Stimulated activated CD4-positive, alpha-beta T cell treated with anti-CD3 and anti-CD28 coated beads, Interleukin-1b, Interleukin-23, amount 100 ng/mL, for 48 hours (primary cell): ENCODE data around the gene PCDHA2.
"Not testable (repeated sequence)": the region's sequence is repeated elsewhere in the genome, so short reads cannot be mapped to it uniquely, and the experiment has no call there.

Source experiments
- DNase-seq: peaks from one replicate; pipeline ENCODE4 v3.0.0-alpha.2; 2020

The PCDHA2 gene

GRCh38 chr5:140794595-140795258 lies at the start of gene PCDHA2:
Gene PCDHA2 (plus strand): TSS chr5:140794852.
- DNase-seq: no peak

- no peak for DNase-seq
Observed at GRCh38 chr5:140753561-140753960, 41.1 kb upstream of the PCDHA2 start.

GRCh38 chr5:140764177-140764973 lies 30.3 kb upstream of the PCDHA2 start:
- DNase-seq: no peak

DNA sequence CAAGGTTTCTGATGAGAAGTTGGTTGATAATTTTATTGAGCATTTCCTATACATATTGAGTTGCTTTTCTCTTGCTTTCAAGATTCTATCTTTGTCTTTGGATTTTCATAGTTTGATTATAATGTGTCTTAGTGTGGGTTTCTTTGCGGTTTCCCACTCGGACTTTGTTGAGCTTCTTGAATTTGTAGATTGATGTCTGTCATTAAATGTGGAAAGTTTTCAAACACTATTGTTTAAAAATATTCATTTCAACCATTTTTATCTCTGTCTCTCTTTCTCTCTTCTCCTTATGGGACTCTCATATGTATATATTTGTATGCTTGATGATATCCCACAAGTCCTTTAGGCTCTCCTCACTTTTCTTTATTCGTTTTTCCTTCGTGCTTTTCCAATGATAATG lies 27.2 kb upstream of the PCDHA2 start:
- no peak for DNase-seq

DNA sequence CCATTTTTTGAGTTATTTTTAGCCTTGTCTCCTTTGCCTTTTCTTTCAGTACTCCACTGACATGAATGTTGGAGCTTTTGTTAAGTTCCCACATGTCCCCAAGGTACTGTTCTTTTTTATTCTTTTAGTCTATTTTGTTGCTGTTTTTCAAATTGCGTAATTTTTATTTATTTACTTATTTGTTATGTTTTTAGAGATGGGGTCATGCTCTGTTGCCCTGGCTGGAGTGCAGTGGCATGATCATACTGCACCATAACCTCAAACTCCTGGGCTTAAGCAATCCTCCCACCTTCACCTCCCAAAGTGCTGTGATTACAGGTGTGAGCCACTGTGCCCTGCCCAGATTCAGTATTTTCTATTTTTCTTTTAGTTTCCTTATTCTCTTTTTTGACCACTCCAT lies 14.1 kb upstream of the PCDHA2 start:
- DNase-seq: no peak

- DNase-seq: no peak
Observed at GRCh38 chr5:140785905-140786686, 8.6 kb upstream of the PCDHA2 start, which contains the start of gene PCDHA1. Gene PCDHA1 (plus strand): TSS chr5:140786140.

DNA sequence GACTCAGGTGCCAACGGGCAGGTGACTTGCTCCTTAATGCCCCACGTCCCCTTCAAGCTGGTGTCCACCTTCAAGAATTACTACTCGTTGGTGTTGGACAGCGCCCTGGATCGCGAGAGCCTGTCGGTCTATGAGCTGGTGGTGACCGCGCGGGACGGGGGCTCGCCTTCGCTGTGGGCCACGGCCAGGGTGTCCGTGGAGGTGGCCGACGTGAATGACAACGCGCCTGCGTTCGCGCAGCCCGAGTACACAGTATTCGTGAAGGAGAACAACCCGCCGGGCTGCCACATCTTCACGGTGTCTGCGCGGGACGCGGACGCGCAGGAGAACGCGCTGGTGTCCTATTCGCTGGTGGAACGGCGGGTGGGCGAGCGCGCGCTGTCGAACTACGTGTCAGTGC lies 7.2 kb upstream of the PCDHA2 start:
- not testable (repeated sequence) for DNase-seq

GRCh38 chr5:140787849-140788504 lies 6.7 kb upstream of the PCDHA2 start:
- not testable (repeated sequence) for DNase-seq

GRCh38 chr5:140791089-140791488 lies 3.6 kb upstream of the PCDHA2 start:
- DNase-seq: no peak

DNA sequence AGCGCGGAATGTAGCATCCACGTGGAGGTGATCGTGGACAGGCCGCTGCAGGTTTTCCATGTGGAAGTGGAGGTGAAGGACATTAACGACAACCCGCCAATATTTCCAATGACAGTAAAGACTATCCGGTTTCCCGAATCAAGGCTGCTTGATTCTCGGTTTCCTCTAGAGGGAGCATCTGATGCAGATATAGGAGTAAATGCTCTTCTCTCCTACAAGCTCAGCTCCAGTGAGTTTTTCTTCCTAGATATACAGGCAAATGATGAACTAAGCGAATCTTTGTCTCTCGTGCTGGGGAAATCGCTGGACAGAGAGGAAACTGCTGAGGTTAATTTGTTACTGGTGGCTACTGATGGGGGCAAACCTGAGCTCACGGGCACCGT lies 598 bp downstream of the PCDHA2 start:
- DNase-seq: no peak

DNA sequence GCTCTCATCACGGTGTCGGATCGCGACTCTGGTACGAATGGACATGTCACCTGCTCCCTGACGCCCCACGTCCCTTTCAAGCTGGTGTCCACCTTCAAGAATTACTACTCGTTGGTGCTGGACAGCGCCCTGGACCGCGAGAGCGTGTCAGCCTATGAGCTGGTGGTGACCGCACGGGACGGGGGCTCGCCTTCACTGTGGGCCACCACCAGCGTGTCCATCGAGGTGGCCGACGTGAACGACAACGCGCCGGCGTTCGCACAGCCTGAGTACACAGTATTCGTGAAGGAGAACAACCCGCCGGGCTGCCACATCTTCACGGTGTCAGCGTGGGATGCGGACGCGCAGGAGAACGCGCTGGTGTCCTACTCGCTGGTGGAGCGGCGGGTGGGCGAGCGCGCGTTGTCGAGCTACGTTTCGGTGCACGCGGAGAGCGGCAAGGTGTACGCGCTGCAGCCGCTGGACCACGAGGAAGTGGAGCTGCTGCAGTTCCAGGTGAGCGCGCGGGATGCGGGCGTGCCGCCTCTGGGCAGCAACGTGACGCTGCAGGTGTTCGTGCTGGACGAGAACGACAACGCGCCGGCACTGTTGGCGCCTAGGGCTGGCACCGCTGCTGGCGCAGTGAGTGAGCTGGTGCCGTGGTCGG lies 1.5 kb downstream of the PCDHA2 start:
- DNase-seq: not testable (repeated sequence)

GRCh38 chr5:140796718-140797095 lies 2.1 kb downstream of the PCDHA2 start:
- DNase-seq: no peak

DNA sequence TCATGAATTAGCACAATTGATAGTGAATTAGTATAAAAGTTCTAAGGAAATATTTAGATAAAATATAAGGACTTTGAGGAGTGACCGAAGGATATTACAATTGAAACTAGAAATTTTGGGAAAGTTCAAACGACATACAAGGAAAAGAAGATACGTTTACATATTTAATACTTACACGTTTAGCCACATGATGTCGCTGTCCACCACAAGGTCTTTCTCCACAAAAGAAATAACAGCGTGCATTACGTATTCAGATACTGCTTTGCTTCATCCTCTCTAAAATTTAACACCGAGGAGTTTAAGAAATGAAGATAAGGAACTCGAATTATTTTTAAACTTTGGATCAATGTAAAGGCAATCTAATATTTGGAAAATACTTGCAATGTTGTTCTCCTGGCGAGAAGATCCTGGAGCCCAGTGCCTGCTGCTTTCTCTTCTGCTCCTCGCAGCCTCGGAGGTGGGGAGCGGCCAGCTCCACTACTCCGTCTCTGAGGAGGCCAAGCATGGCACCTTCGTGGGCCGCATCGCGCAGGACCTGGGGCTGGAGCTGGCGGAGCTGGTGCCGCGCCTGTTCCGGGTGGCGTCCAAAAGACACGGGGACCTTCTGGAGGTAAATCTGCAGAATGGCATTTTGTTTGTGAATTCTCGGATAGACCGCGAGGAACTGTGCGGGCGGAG lies 6.3 kb downstream of the PCDHA2 start, which contains the start of gene PCDHA3:
Gene PCDHA3, plus strand, starts transcription at position 242 of the 678 bp plus-strand sequence.
- DNase-seq: no peak

GRCh38 chr5:140801494-140801841 lies 6.8 kb downstream of the PCDHA2 start:
- no peak for DNase-seq

DNA sequence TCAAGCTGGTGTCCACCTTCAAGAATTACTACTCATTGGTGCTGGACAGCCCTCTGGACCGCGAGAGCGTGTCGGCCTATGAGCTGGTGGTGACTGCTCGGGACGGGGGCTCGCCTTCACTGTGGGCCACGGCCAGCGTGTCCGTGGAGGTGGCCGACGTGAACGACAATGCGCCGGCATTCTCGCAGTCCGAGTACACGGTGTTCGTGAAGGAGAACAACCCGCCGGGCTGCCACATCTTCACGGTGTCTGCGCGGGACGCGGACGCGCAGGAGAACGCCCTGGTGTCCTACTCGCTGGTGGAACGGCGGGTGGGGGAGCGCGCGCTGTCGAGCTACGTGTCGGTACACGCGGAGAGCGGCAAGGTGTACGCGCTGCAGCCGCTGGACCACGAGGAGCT lies 7.7 kb downstream of the PCDHA2 start:
- not testable (repeated sequence) for DNase-seq

DNA sequence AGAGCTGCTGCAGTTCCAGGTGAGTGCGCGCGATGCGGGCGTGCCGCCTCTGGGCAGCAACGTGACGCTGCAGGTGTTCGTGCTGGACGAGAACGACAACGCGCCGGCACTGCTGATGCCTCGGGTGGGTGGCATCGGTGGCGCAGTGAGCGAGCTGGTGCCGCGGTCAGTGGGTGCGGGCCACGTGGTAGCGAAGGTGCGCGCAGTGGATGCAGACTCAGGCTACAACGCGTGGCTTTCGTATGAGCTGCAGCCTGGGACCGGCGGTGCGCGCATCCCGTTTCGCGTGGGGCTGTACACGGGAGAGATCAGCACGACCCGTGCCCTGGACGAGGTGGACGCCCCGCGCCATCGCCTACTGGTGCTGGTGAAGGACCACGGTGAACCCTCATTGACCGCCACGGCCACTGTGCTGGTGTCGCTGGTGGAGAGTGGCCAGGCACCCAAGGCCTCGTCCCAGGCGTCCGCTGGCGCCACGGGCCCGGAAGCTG lies 8.2 kb downstream of the PCDHA2 start:
- DNase-seq: no peak

- DNase-seq: no peak
Observed at GRCh38 chr5:140806834-140807775, 12.5 kb downstream of the PCDHA2 start, which contains the start of gene PCDHA4. Gene PCDHA4 (plus strand): TSS chr5:140807068.

DNA sequence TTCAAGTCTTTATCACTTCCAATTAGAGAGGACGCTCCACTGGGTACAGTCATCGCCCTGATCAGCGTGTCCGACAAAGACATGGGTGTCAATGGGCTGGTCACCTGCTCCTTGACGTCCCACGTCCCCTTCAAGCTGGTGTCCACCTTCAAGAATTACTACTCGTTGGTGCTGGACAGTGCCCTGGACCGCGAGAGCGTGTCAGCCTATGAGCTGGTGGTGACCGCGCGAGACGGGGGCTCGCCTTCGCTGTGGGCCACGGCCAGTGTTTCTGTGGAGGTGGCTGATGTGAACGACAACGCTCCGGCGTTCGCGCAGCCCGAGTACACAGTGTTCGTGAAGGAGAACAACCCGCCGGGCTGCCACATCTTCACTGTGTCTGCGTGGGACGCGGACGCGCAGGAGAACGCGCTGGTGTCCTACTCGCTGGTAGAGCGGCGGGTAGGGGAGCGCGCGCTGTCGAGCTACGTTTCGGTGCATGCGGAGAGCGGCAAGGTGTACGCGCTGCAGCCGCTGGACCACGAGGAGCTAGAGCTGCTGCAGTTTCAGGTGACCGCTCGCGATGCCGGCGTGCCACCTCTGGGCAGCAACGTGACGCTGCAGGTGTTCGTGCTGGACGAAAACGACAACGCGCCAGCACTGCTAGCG lies 13.7 kb downstream of the PCDHA2 start:
- not testable (repeated sequence) for DNase-seq

DNA sequence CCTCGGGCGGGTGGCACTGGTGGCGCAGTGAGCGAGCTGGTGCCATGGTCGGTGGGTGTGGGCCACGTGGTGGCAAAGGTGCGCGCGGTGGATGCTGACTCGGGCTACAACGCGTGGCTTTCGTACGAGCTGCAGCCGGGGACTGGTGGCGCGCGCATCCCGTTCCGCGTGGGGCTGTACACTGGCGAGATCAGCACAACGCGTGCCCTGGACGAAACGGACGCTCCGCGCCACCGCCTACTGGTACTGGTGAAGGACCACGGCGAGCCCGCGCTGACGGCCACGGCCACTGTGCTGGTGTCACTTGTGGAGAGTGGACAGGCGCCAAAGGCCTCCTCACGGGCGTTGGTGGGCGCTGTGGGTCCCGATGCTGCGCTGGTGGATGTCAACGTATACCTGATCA lies 14.2 kb downstream of the PCDHA2 start:
- no peak for DNase-seq
